IMR-90 (cell line): ENCODE measurements around the gene PACSIN2. TPM values are rescaled to one million over a fixed set of nuclear protein-coding genes. Genes with fewer than 3 reads are reported as not detected.

Experiments used
- ATAC-seq: fragments of 200-7000 bp; cut with Tn5 transposase; 2 replicates; pipeline ENCODE4 v1.9.1; 2020; ENCODE audit warnings: low read depth, mild to moderate bottlenecking, moderate library complexity
- BruUV-seq: library from RNA; stranded (reverse); fragments of 400-500 nt; replicated peaks from 2 replicates; lab custom pipeline; 2021; lab: Mats Ljungman, UMichigan
- CTCF ChIA-PET: fragments of 300-600 bp; formaldehyde crosslinking; extraction: SDS; loops from one replicate; lab custom pipeline; 2021; ENCODE audit warnings: antibody characterized with exemption; lab: Yijun Ruan, JAX
- POLR2A ChIA-PET: fragments of 300-600 bp; sonication (Branson Sonifier 250); formaldehyde crosslinking; loops from one replicate; lab custom pipeline; 2022; ENCODE audit warnings: antibody characterized with exemption; ENCODE audit not compliant: unreplicated experiment; lab: Charles Lee
- DNase-seq: peaks from one replicate; pipeline ENCODE4 v3.0.0; 2013
- H2AFZ ChIP-seq: replicated peaks from 2 replicates; pipeline ENCODE3; 2013; ENCODE audit warnings: low read length, mild to moderate bottlenecking; ENCODE audit not compliant: poor library complexity
- H2AK5ac ChIP-seq: 2 replicates; pipeline ENCODE4 v1.6.1; 2013; ENCODE audit warnings: low read depth, low read length, inconsistent platforms
- H2AK9ac ChIP-seq: replicated peaks from 2 replicates; pipeline ENCODE3; 2013; ENCODE audit warnings: mild to moderate bottlenecking, low read depth, low read length, moderate library complexity; ENCODE audit not compliant: poor library complexity
- H2BK120ac ChIP-seq: 2 replicates; pipeline ENCODE4 v1.6.1; 2013; ENCODE audit warnings: low read depth, low read length, inconsistent platforms
- H2BK15ac ChIP-seq: 3 replicates; pipeline ENCODE4 v1.6.1; 2013; ENCODE audit warnings: low read depth, low read length, inconsistent platforms
- H2BK20ac ChIP-seq: 2 replicates; pipeline ENCODE4 v1.6.1; 2013; ENCODE audit warnings: low read depth, mild to moderate bottlenecking, inconsistent platforms, low read length, moderate library complexity
- H2BK5ac ChIP-seq: 2 replicates; pipeline ENCODE4 v1.6.1; 2013; ENCODE audit warnings: mild to moderate bottlenecking, low read depth, low read length, inconsistent platforms; ENCODE audit not compliant: poor library complexity, severe bottlenecking
- H3K14ac ChIP-seq: replicated peaks from 2 replicates; pipeline ENCODE4 v1.6.1; 2013; ENCODE audit warnings: low read depth, low read length, inconsistent platforms
- H3K18ac ChIP-seq: 2 replicates; pipeline ENCODE4 v1.6.1; 2013; ENCODE audit warnings: low read depth, low read length, control low read depth
- H3K23ac ChIP-seq: 2 replicates; pipeline ENCODE4 v1.6.1; 2013; ENCODE audit warnings: low read depth, low read length, inconsistent platforms
- H3K27ac ChIP-seq: 2 replicates; pipeline ENCODE4 v1.5.1; 2013; ENCODE audit warnings: mild to moderate bottlenecking, control low read depth, low read length; ENCODE audit not compliant: insufficient read depth
- H3K27me3 ChIP-seq: 2 replicates; pipeline ENCODE4 v1.6.1; 2013; ENCODE audit warnings: low read length; ENCODE audit not compliant: control insufficient read depth, insufficient read depth
- H3K36me3 ChIP-seq: 2 replicates; pipeline ENCODE4 v1.6.1; 2013; ENCODE audit warnings: low read length, mixed read lengths; ENCODE audit not compliant: control insufficient read depth, insufficient read depth
- H3K4ac ChIP-seq: 2 replicates; pipeline ENCODE4 v1.6.1; 2013; ENCODE audit warnings: low read depth, low read length, inconsistent platforms
- H3K4me1 ChIP-seq: 2 replicates; pipeline ENCODE4 v1.6.1; 2013; ENCODE audit warnings: low read length, mixed read lengths; ENCODE audit not compliant: control insufficient read depth, insufficient read depth
- H3K4me2 ChIP-seq: 2 replicates; pipeline ENCODE4 v1.6.1; 2013; ENCODE audit warnings: low read depth, mild to moderate bottlenecking, control low read depth, low read length, moderate library complexity
- H3K4me3 ChIP-seq: 2 replicates; pipeline ENCODE4 v1.5.1; 2013; ENCODE audit warnings: low read depth, mild to moderate bottlenecking, control low read depth, low read length, moderate library complexity; ENCODE audit not compliant: insufficient read depth
- H3K56ac ChIP-seq: 2 replicates; pipeline ENCODE4 v1.6.1; 2013; ENCODE audit warnings: low read length, inconsistent platforms; ENCODE audit not compliant: insufficient read depth; ENCODE audit errors: extremely low read depth
- H3K79me1 ChIP-seq, 2 experiments: 2 replicates each; pipeline ENCODE4 v1.6.1; 2013; ENCODE audit warnings: low read length in 2 of 2, inconsistent platforms in 1 of 2, low read depth in 1 of 2
- H3K9ac ChIP-seq: 2 replicates; pipeline ENCODE4 v1.6.1; 2013; ENCODE audit warnings: low read depth, low read length, control low read depth
- H3K9me1 ChIP-seq: 2 replicates; pipeline ENCODE4 v1.6.1; 2013; ENCODE audit warnings: low read length, inconsistent platforms; ENCODE audit not compliant: insufficient read depth
- H3K9me3 ChIP-seq: 2 replicates; pipeline ENCODE4 v1.6.1; 2013; ENCODE audit warnings: low read length; ENCODE audit not compliant: control insufficient read depth, insufficient read depth
- H4K20me1 ChIP-seq: 2 replicates; pipeline ENCODE4 v1.6.1; 2013; ENCODE audit warnings: low read length, inconsistent platforms; ENCODE audit not compliant: insufficient read depth
- H4K5ac ChIP-seq: 2 replicates; pipeline ENCODE4 v1.6.1; 2013; ENCODE audit warnings: mild to moderate bottlenecking, low read depth, low read length, control low read depth
- H4K8ac ChIP-seq, 2 experiments: 2 replicates each; pipeline ENCODE4 v1.6.1; 2013; ENCODE audit warnings: low read depth in 2 of 2, low read length in 2 of 2, control low read depth in 1 of 2, inconsistent platforms in 1 of 2
- H4K91ac ChIP-seq: 2 replicates; pipeline ENCODE4 v1.6.1; 2013; ENCODE audit warnings: low read depth, low read length, inconsistent platforms; ENCODE audit not compliant: insufficient read depth
- BHLHE40 ChIP-seq: fragments of 150-350 bp; IDR thresholded peaks from 2 replicates; pipeline ENCODE4 v1.6.1; 2016; ENCODE audit warnings: mild to moderate bottlenecking, low read depth, low read length
- CEBPB ChIP-seq: IDR thresholded peaks from 2 replicates; pipeline ENCODE4 v1.6.1; 2012; ENCODE audit warnings: low read depth, low read length, improper control_type of control experiment
- CHD1 ChIP-seq: IDR thresholded peaks from 2 replicates; pipeline ENCODE4 v1.6.1; 2012; ENCODE audit warnings: low read depth, low read length, improper control_type of control experiment
- FOS ChIP-seq: fragments of 150-350 bp; IDR thresholded peaks from 2 replicates; pipeline ENCODE4 v1.6.1; 2016; ENCODE audit warnings: low read depth, low read length
- MAFK ChIP-seq: IDR thresholded peaks from 2 replicates; pipeline ENCODE4 v1.6.1; 2012; ENCODE audit warnings: low read depth, low read length, improper control_type of control experiment
- MAZ ChIP-seq: IDR thresholded peaks from 2 replicates; pipeline ENCODE4 v1.6.1; 2012; ENCODE audit warnings: low read depth, mild to moderate bottlenecking, low read length, improper control_type of control experiment, moderate library complexity, borderline replicate concordance
- MXI1 ChIP-seq: IDR thresholded peaks from 2 replicates; pipeline ENCODE4 v1.6.1; 2012; ENCODE audit warnings: low read depth, mild to moderate bottlenecking, low read length, moderate library complexity, borderline replicate concordance
- NFE2L2 ChIP-seq: fragments of 150-350 bp; IDR thresholded peaks from 2 replicates; pipeline ENCODE4 v1.6.1; 2016; ENCODE audit warnings: low read depth, mild to moderate bottlenecking, low read length
- POLR2A ChIP-seq: IDR thresholded peaks from 2 replicates; pipeline ENCODE4 v1.6.1; 2012; ENCODE audit warnings: mild to moderate bottlenecking, low read depth, low read length
- RAD21 ChIP-seq: IDR thresholded peaks from 2 replicates; pipeline ENCODE4 v1.6.1; 2012; ENCODE audit warnings: low read length, improper control_type of control experiment
- RCOR1 ChIP-seq: IDR thresholded peaks from 2 replicates; pipeline ENCODE4 v1.6.1; 2012; ENCODE audit warnings: mild to moderate bottlenecking, low read length, improper control_type of control experiment; ENCODE audit not compliant: insufficient replicate concordance
- RFX5 ChIP-seq: IDR thresholded peaks from 2 replicates; pipeline ENCODE4 v1.8.0; 2012; ENCODE audit warnings: low read depth, mild to moderate bottlenecking, low read length, moderate library complexity
- SMC3 ChIP-seq: fragments of 150-350 bp; IDR thresholded peaks from 2 replicates; pipeline ENCODE4 v1.6.1; 2016; ENCODE audit warnings: low read depth, mild to moderate bottlenecking, antibody characterized with exemption, low read length, moderate library complexity
- WGBS, 2 experiments: methylation state at CpG; one replicate each; pipeline versions ENCODE4 v1.1.5 to v1.1.7; 2013; ENCODE audit warnings: missing lambda C conversion rate in 2 of 2; ENCODE audit not compliant: insufficient read length in 1 of 2; ENCODE audit errors: extremely low coverage in 2 of 2; 5-methylcytosine and 5-hydroxymethylcytosine counted together
- dilution Hi-C: fragments of 300-500 bp; cut with HindIII; formaldehyde crosslinking; loops from one replicate; pipeline ENCODE4 v1.14.3; 2018; ENCODE audit warnings: low sequenced_read_pairs; ENCODE audit not compliant: unreplicated experiment
- in situ Hi-C: fragments of 300-500 bp; cut with MboI; formaldehyde crosslinking; loops from 3 replicates; pipeline ENCODE4 v1.14.3; 2019; ENCODE audit warnings: low sequenced_read_pairs, inconsistent platforms, mixed read lengths
- intact Hi-C: fragments of 100-400 bp; cut with micrococcal nuclease; formaldehyde crosslinking; loops from 2 replicates; pipeline ENCODE4 v1.10.0; 2022
- polyA plus RNA-seq, 3 experiments: library from polyadenylated mRNA; depleted of rRNA; stranded (reverse); fragments of >200 nt; gene quantifications; 2 replicates each; pipeline ENCODE4 v1.2.3, GENCODE V29; 2012; ENCODE audit warnings: low replicate concordance in 1 of 3
- total RNA-seq: library from RNA; depleted of rRNA; stranded (reverse); fragments of >200 nt; gene quantifications from 2 replicates; pipeline ENCODE4 v1.2.3, GENCODE V29; 2012
- TF ChIP-seq, protein P1 (sequence below): conservative IDR thresholded peaks from 2 replicates; pipeline ENCODE4 v1.5.1; 2012; ENCODE audit warnings: mild to moderate bottlenecking, low read depth, low read length, improper control_type of control experiment
- TF ChIP-seq, protein P2 (sequence below): fragments of 150-350 bp; IDR thresholded peaks from 2 replicates; pipeline ENCODE4 v1.6.1; 2016; ENCODE audit warnings: low read depth, mild to moderate bottlenecking, low read length, moderate library complexity, borderline replicate concordance
- TF ChIP-seq, protein P3 (sequence below): fragments of 150-350 bp; IDR thresholded peaks from 2 replicates; pipeline ENCODE4 v1.6.1; 2017; ENCODE audit warnings: mild to moderate bottlenecking, antibody characterized with exemption, low read length, low read depth

PACSIN2 gene
- total and polyA plus RNA-seq, 2 of the 4 experiments (the other 2 are of a cell fraction), result 85.0 to 118 TPM

DNA sequence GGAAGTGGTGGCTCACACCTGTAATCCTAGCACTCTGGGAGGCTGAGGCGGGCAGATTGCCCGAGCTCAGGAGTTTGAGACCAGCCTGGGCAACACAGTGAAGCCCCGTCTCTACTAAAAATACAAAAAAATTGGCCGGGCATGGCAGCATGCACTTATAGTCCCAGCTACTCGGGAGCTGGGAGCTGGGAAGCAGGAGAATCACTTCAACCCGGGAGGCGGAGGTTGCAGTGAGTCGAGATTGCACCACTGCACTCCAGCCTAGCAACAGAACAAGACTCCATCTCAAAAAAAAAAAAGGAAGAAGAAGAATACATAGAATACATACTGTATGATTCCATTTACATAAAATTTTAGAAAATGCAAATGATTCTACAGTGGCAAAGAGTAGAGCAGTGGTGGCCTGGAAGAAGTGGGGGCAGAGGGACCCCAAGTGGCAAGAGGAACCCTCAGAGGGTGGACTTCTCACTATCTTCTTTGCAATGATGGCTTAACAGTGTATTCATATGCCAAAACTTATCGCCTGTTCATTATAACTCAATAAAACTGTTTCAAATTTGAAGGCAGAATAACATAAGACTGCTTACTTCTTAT is 22.0 kb downstream of the PACSIN2 start:
- Histone ChIP-seq H3K4me2 (no peak overlapping the region), H3K27ac (no peak overlapping the region)

More for the DNA sequence above, 22.0 kb downstream of the PACSIN2 start:
- Histone ChIP-seq H3K23ac (peak overlapping the region; percentile 64; the same call in 1 of the 2 replicates), H4K91ac (no peak overlapping the region), H3K18ac (no peak overlapping the region), H2BK120ac (no peak overlapping the region), H4K5ac (no peak overlapping the region), H3K9me1 (peaks cover 39% of the 10 kb centered on the region), H2AK5ac (0 out of 2 replicates have a peak overlapping the region, but pooled peaks have one; percentile 7), H3K4ac (no peak overlapping the region), H2BK5ac (peak overlapping the region; percentile 9), H3K4me1 (peaks cover 38% of the 10 kb centered on the region), H4K20me1 (peaks cover 43% of the 10 kb centered on the region), H3K56ac (no peak overlapping the region), H3K27me3 (no peaks in the 10 kb centered on the region), H2AFZ (no peak overlapping the region), H3K36me3 (no peaks in the 10 kb centered on the region), H3K14ac (no peak overlapping the region), H2AK9ac (no peak overlapping the region), H2BK20ac (no peak overlapping the region), H4K8ac (no peak overlapping the region), H3K9ac (no peak overlapping the region), H3K9me3 (no peaks in the 10 kb centered on the region), H3K79me1 (peaks cover 13 to 76% of the 10 kb centered on the region in 2 experiments), H2BK15ac (no peak overlapping the region), H3K4me3 (no peak overlapping the region)
- ATAC-seq (no peak), DNase-seq (no peak)
- intact Hi-C loops (no loop called here), dilution Hi-C loops (no loop called here), in situ Hi-C loops (no loop called here)
- CTCF ChIA-PET, result no interaction called here
- 93% methylated on average over 2 of the region's 9 CpGs; no CpG with 5 or more reads in 1 of the 2 experiments for WGBS, 2 experiments
- no TSS peak for BruUV-seq
- TF ChIP-seq MXI1, result no peak
- TF ChIP-seq CEBPB, result no peak
- no peak for TF ChIP-seq RFX5
- no peak for TF ChIP-seq RAD21
- no peak for TF ChIP-seq NFE2L2
- TF ChIP-seq MAFK, result no peak
- no peak for TF ChIP-seq MAZ
- TF ChIP-seq RCOR1, result no peak
- TF ChIP-seq SMC3, result no peak
- TF ChIP-seq POLR2A, result no peak
- no peak for TF ChIP-seq FOS
- TF ChIP-seq, protein P1, sequence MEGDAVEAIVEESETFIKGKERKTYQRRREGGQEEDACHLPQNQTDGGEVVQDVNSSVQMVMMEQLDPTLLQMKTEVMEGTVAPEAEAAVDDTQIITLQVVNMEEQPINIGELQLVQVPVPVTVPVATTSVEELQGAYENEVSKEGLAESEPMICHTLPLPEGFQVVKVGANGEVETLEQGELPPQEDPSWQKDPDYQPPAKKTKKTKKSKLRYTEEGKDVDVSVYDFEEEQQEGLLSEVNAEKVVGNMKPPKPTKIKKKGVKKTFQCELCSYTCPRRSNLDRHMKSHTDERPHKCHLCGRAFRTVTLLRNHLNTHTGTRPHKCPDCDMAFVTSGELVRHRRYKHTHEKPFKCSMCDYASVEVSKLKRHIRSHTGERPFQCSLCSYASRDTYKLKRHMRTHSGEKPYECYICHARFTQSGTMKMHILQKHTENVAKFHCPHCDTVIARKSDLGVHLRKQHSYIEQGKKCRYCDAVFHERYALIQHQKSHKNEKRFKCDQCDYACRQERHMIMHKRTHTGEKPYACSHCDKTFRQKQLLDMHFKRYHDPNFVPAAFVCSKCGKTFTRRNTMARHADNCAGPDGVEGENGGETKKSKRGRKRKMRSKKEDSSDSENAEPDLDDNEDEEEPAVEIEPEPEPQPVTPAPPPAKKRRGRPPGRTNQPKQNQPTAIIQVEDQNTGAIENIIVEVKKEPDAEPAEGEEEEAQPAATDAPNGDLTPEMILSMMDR, result no peak
- TF ChIP-seq, protein P2, sequence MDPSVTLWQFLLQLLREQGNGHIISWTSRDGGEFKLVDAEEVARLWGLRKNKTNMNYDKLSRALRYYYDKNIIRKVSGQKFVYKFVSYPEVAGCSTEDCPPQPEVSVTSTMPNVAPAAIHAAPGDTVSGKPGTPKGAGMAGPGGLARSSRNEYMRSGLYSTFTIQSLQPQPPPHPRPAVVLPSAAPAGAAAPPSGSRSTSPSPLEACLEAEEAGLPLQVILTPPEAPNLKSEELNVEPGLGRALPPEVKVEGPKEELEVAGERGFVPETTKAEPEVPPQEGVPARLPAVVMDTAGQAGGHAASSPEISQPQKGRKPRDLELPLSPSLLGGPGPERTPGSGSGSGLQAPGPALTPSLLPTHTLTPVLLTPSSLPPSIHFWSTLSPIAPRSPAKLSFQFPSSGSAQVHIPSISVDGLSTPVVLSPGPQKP, result no peak
- TF ChIP-seq, protein P3, sequence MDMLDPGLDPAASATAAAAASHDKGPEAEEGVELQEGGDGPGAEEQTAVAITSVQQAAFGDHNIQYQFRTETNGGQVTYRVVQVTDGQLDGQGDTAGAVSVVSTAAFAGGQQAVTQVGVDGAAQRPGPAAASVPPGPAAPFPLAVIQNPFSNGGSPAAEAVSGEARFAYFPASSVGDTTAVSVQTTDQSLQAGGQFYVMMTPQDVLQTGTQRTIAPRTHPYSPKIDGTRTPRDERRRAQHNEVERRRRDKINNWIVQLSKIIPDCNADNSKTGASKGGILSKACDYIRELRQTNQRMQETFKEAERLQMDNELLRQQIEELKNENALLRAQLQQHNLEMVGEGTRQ, result no peak
- no peak for TF ChIP-seq BHLHE40
- no peak for TF ChIP-seq CHD1
- POLR2A ChIA-PET, result interaction anchor here (0.6 kb wide), 1 partner anchor 348 kb away, joined by 5 read pairs; no protein-coding TSS in a partner anchor
